K562 (cell line): Measurements from ENCODE around the gene DCXR. TPM values are rescaled to one million over a fixed set of nuclear protein-coding genes. Genes with fewer than 3 reads are reported as not detected.
A peak's percentile ranks its signal among the peaks of the same experiment; 100 is the strongest.

ENCODE experiments used
- ATAC-seq: fragments of 200-7000 bp; cut with Tn5 transposase; 3 replicates; pipeline ENCODE4 v1.9.1; 2020; ENCODE audit warnings: moderate library complexity
- BruUV-seq: library from RNA; stranded (reverse); fragments of 400-500 nt; replicated peaks from 2 replicates; lab custom pipeline; 2021; lab: Mats Ljungman, UMichigan
- CTCF ChIA-PET: fragments of 300-600 bp; formaldehyde crosslinking; extraction: SDS; loops from one replicate; lab custom pipeline; 2021; ENCODE audit warnings: low intra/inter-chr PET ratio; lab: Yijun Ruan, JAX
- POLR2A ChIA-PET: fragments of 300-600, 350-650 bp; sonication (Branson Sonifier 250); formaldehyde crosslinking; extraction: SDS; loops from one replicate; lab custom pipeline; 2021; ENCODE audit warnings: antibody characterized with exemption, inconsistent platforms; lab: Yijun Ruan, JAX
- DNase-seq, 4 experiments: peaks; one replicate each; pipeline versions ENCODE4 v3.0.0 to v3.0.0-alpha.2; 2011 to 2018; ENCODE audit warnings: low spot score in 3 of 4, mixed read lengths in 3 of 4; ENCODE audit errors: extremely low read depth in 1 of 4
- FAIRE-seq: peaks from 2 replicates; lab custom pipeline; 2011; peaks lifted over from hg19 to GRCh38; lab: Jason Lieb, UNC
- H2AFZ ChIP-seq: 2 replicates; pipeline ENCODE4 v1.6.0; 2011; ENCODE audit warnings: low read depth, low read length, control low read depth, inconsistent platforms
- H3K27ac ChIP-seq: fragments of 200-600 bp; 3 replicates; pipeline ENCODE4 v1.8.0; 2011; ENCODE audit warnings: low read depth, mild to moderate bottlenecking, control low read depth, inconsistent platforms, low read length, moderate library complexity, mixed read lengths; ENCODE audit errors: extremely low read depth
- H3K27me3 ChIP-seq, 2 experiments: fragments of 300-600 bp in 1 of 2; 2 replicates in 1 of 2; 3 replicates in 1 of 2; pipeline versions ENCODE4 v1.6.0 to v1.8.0; 2011; ENCODE audit warnings: inconsistent platforms in 2 of 2, low read length in 2 of 2, mild to moderate bottlenecking in 1 of 2, mixed read lengths in 1 of 2, moderate library complexity in 1 of 2; ENCODE audit not compliant: control insufficient read depth in 2 of 2, insufficient read depth in 2 of 2
- H3K36me3 ChIP-seq: fragments of 300-600 bp; 3 replicates; pipeline ENCODE4 v1.8.0; 2011; ENCODE audit warnings: mild to moderate bottlenecking, low read length, inconsistent platforms; ENCODE audit not compliant: control insufficient read depth, insufficient read depth
- H3K4me1 ChIP-seq, 2 experiments: fragments of 200-600 bp in 1 of 2; replicated peaks in 1 of 2; 2 replicates in 1 of 2; 3 replicates in 1 of 2; pipeline versions ENCODE4 v1.5.1 to v1.8.0; 2011; ENCODE audit warnings: inconsistent platforms in 2 of 2, low read length in 2 of 2, mild to moderate bottlenecking in 1 of 2, mixed read lengths in 1 of 2, moderate library complexity in 1 of 2; ENCODE audit not compliant: control insufficient read depth in 2 of 2, insufficient read depth in 2 of 2
- H3K4me2 ChIP-seq: 2 replicates; pipeline ENCODE4 v1.6.1; 2011; ENCODE audit warnings: low read length, control low read depth, inconsistent platforms, mixed read lengths; ENCODE audit not compliant: insufficient read depth
- H3K4me3 ChIP-seq: fragments of 200-600 bp; sonication (generic), shearing (Covaris generic); 2 replicates; pipeline ENCODE4 v1.5.1; 2016; ENCODE audit warnings: control low read depth, inconsistent platforms
- H3K79me2 ChIP-seq: fragments of 200-600 bp; 3 replicates; pipeline ENCODE4 v1.8.0; 2011; ENCODE audit warnings: low read length, inconsistent platforms; ENCODE audit not compliant: control insufficient read depth, insufficient read depth
- H3K9ac ChIP-seq, 2 experiments: 2 replicates each; pipeline versions ENCODE4 v1.6.0 to v1.6.1; 2011; ENCODE audit warnings: low read depth in 2 of 2, low read length in 2 of 2, control low read depth in 1 of 2, inconsistent platforms in 1 of 2, mild to moderate bottlenecking in 1 of 2, mixed read lengths in 1 of 2; ENCODE audit not compliant: insufficient read depth in 1 of 2
- H3K9me1 ChIP-seq: one replicate; pipeline ENCODE4 v1.6.0; 2011; ENCODE audit warnings: inconsistent platforms, mild to moderate bottlenecking, low read length, moderate library complexity; ENCODE audit not compliant: control insufficient read depth, insufficient read depth
- H3K9me3 ChIP-seq: replicated peaks from 2 replicates; pipeline ENCODE4 v1.5.1; 2011; ENCODE audit warnings: low read depth, low read length, inconsistent platforms; ENCODE audit not compliant: control insufficient read depth, insufficient read depth
- H4K20me1 ChIP-seq: replicated peaks from 2 replicates; pipeline ENCODE4 v1.6.1; 2011; ENCODE audit warnings: low read length, inconsistent platforms, mixed read lengths; ENCODE audit not compliant: control insufficient read depth, insufficient read depth
- AFF4 ChIP-seq: sonication (generic); formaldehyde crosslinking; IDR thresholded peaks from 2 replicates; pipeline ENCODE4 v1.8.0; 2023; ENCODE audit warnings: mild to moderate bottlenecking, missing genetic modification reagents
- ARID1B ChIP-seq: fragments of 450-650 bp; IDR thresholded peaks from 2 replicates; pipeline ENCODE4 v1.6.1; 2016; ENCODE audit warnings: antibody characterized with exemption, mild to moderate bottlenecking, inconsistent platforms
- CBX8 ChIP-seq: fragments of 200-600 bp; sonication (generic); IDR thresholded peaks from 2 replicates; pipeline ENCODE4 v1.6.1; 2012; ENCODE audit warnings: borderline replicate concordance, mixed run types, low read depth, mild to moderate bottlenecking, moderate library complexity, mixed read lengths, low read length, control low read depth, inconsistent platforms; ENCODE audit not compliant: poor library complexity, severe bottlenecking; ENCODE audit errors: extremely low read depth
- KAT7 ChIP-seq: sonication (generic); formaldehyde crosslinking; IDR thresholded peaks from 2 replicates; pipeline ENCODE4 v1.8.0; 2022; ENCODE audit warnings: missing genetic modification reagents, mild to moderate bottlenecking, borderline replicate concordance
- MTA3 ChIP-seq: fragments of 450-650 bp; formaldehyde crosslinking; IDR thresholded peaks from 2 replicates; pipeline ENCODE4 v1.6.1; 2017; ENCODE audit warnings: mild to moderate bottlenecking, borderline replicate concordance
- SMAD4 ChIP-seq: fragments of 250-450 bp; sonication (Bioruptor Pico); conservative IDR thresholded peaks from 2 replicates; pipeline ENCODE4 v1.8.0; 2021; ENCODE audit warnings: inconsistent platforms, mild to moderate bottlenecking, moderate library complexity
- ZNF133 ChIP-seq: fragments of 250-450 bp; sonication (Bioruptor Pico); IDR thresholded peaks from 2 replicates; pipeline ENCODE4 v1.4.0; 2020; ENCODE audit warnings: mild to moderate bottlenecking
- ZNF740 ChIP-seq, 3 experiments: fragments of 200-800 bp in 1 of 3; sonication (Bioruptor generic) in 1 of 3; sonication (generic) in 1 of 3; formaldehyde crosslinking in 1 of 3; IDR thresholded peaks; 2 replicates each; pipeline versions ENCODE4 v1.6.1 to v1.8.0; 2016 to 2022; ENCODE audit warnings: mild to moderate bottlenecking in 2 of 3, missing compliant biosample characterization in 2 of 3, missing genetic modification characterization in 2 of 3, missing genetic modification reagents in 1 of 3
- ZNF75A ChIP-seq: fragments of 450-650 bp; formaldehyde crosslinking; IDR thresholded peaks from 2 replicates; pipeline ENCODE4 v1.4.0; 2020; ENCODE audit warnings: mild to moderate bottlenecking
- ZNF76 ChIP-seq: fragments of 250-450 bp; sonication (Bioruptor Pico); IDR thresholded peaks from 2 replicates; pipeline ENCODE4 v1.4.0; 2020; ENCODE audit warnings: mild to moderate bottlenecking, moderate library complexity, borderline replicate concordance
- ZNF766 ChIP-seq: fragments of 200-800 bp; sonication (Bioruptor generic); conservative IDR thresholded peaks from 2 replicates; pipeline ENCODE4 v1.6.1; 2016; ENCODE audit warnings: missing genetic modification characterization, missing compliant biosample characterization
- WGBS: fragments of 100-300 bp; shearing (Covaris generic); methylation state at CpG from one replicate; pipeline ENCODE4 v1.1.6; 2016; ENCODE audit warnings: low coverage, mixed read lengths; ENCODE audit not compliant: insufficient coverage; ENCODE audit errors: missing lambda C conversion rate; 5-methylcytosine and 5-hydroxymethylcytosine counted together
- in situ Hi-C: fragments of 300-500 bp; cut with MboI; formaldehyde crosslinking; loops from 4 replicates; pipeline ENCODE4 v1.15.0; 2018; ENCODE audit warnings: inconsistent platforms, mixed read lengths
- intact Hi-C: fragments of 100-400 bp; cut with micrococcal nuclease; formaldehyde crosslinking; loops from 2 replicates; pipeline ENCODE4 v1.14.2; 2022
- polyA plus RNA-seq, 8 experiments: library from polyadenylated mRNA; depleted of rRNA in 4 of 8; stranded (reverse) in 5 of 8; unstranded in 3 of 8; fragments of >200 nt; fragmentation: Nextera tagmentation in 2 of 8; fragmentation: Illumina TruSeq in 1 of 8; extraction: Ambion mirVana in 2 of 8; extraction: Trizol in 1 of 8; gene quantifications; 2 replicates each; pipeline versions ENCODE4 v1.2.1 to v1.2.3, GENCODE V29; 2011 to 2014; ENCODE audit warnings: inconsistent platforms in 1 of 8, missing spikeins in 1 of 8
- total RNA-seq, 7 experiments: library from RNA; depleted of rRNA in 6 of 7; stranded (reverse); fragments of >200 nt in 6 of 7; fragmentation: Illumina TruSeq in 2 of 7; extraction: Trizol in 2 of 7; gene quantifications; 2 replicates each; pipeline versions ENCODE4 v1.2.1 to v1.2.3, GENCODE V29; 2011 to 2021; ENCODE audit warnings: low replicate concordance in 1 of 7

Gene DCXR
- total and polyA plus RNA-seq, 9 of the 15 experiments (the other 6 are each of a cell fraction or from before 2014, with no cell fraction given): 21.3 to 274 (median 156) TPM

- peak overlapping the region; percentile 78; the same call in 2 of the 3 replicates for H3K27ac ChIP-seq
- in situ Hi-C loops (loop anchor here (5.0 kb wide), 1 partner anchor 127 kb away; no protein-coding TSS in a partner anchor), intact Hi-C loops (loop anchor here (1.0 to 10.0 kb wide), 4 partner anchors 7 to 314 kb away; partner anchors contain the start of genes FASN and LRRC45)
- FAIRE-seq (peak; percentile 94), ATAC-seq (peak; percentile 80), DNase-seq (peak; percentile 70 to 92 (median 76))
- ChIA-PET CTCF (interaction anchor here (0.6 to 2.4 kb wide), 7 partner anchors 12 to 751 kb away, joined by 3 to 27 read pairs (median 3); partner anchors contain the start of gene FASN), POLR2A (interaction anchor here (0.6 to 1.4 kb wide), 10 partner anchors 23 to 241 kb away, joined by 3 to 9 read pairs (median 3); no protein-coding TSS in a partner anchor)
- peak overlapping the region; percentile 92 for H2AFZ ChIP-seq
- H3K9me3 ChIP-seq: no peaks in the 10 kb centered on the region
- H4K20me1 ChIP-seq: peaks cover 5% of the 10 kb centered on the region; the same call in 1 of the 2 replicates
- peaks cover 2% of the 10 kb centered on the region for H3K9me1 ChIP-seq
- peak overlapping the region; percentile 59 for H3K4me2 ChIP-seq
- peaks cover 24% of the 10 kb centered on the region for H3K79me2 ChIP-seq
- peak overlapping the region; percentile 57 to 88 for H3K9ac ChIP-seq
- BruUV-seq: no TSS peak
- H3K36me3 ChIP-seq: peaks cover 29% of the 10 kb centered on the region; the same call in 2 of the 3 replicates
- peak overlapping the region; percentile 74 for H3K4me3 ChIP-seq
- peaks cover 17 to 87% of the 10 kb centered on the region in 2 experiments for H3K4me1 ChIP-seq
- H3K27me3 ChIP-seq: no peaks in the 10 kb centered on the region
- WGBS: under 1% methylated on average over 64 of the region's 94 CpGs
- TF ChIP-seq SMAD4 (CRISPR knock-in tag) (peak; percentile 72; the same call in 1 of the 2 replicates), MTA3 (0 out of 2 replicates have a peak, but pooled peaks have one; percentile 73), ZNF75A (no peak), CBX8 (no peak), AFF4 (CRISPR knock-in tag) (0 out of 2 replicates have a peak, but pooled peaks have one; percentile 83), ZNF133 (CRISPR knock-in tag) (no peak), ZNF740 (CRISPR knock-in tag; IDR thresholded peaks at IDR 0.05) (peak; percentile 40; the same call in 1 of the 2 replicates), ZNF740 (tag; IDR thresholded peaks at IDR 0.05) (no peak), ZNF766 (0 out of 2 replicates have a peak, but pooled peaks have one; percentile 49), ZNF76 (CRISPR knock-in tag) (0 out of 2 replicates have a peak, but pooled peaks have one; percentile 34), KAT7 (CRISPR knock-in tag) (peak; percentile 98), ARID1B (peak; percentile 40; the same call in 1 of the 2 replicates)
Measured at GRCh38 chr17:82030470-82031302, 6.8 kb downstream of the DCXR start.
